Spleen (tissue), 7 donors: Measurements from ENCODE around the gene UMPS.

Source experiments
- POLR2A ChIP-seq, 3 donors: fragments of 450-650 bp; IDR thresholded peaks; one replicate each; pipeline ENCODE4 v1.5.1; 2017; ENCODE audit warnings: antibody characterized with exemption in 3 of 3, mild to moderate bottlenecking in 1 of 3
- TF ChIP-seq, protein P1 (sequence below), 11 experiments: fragments of 200-600 bp in 7 of 11; fragments of 450-650 bp in 4 of 11; sonication (generic) in 4 of 11; IDR thresholded peaks in 8 of 11; conservative IDR thresholded peaks in 3 of 11; 1 replicate in 7 of 11; 2 replicates in 4 of 11; pipeline versions ENCODE4 v1.4.0 to v1.8.0; 2016 to 2021; ENCODE audit warnings: antibody characterized with exemption in 11 of 11, inconsistent platforms in 4 of 11, mild to moderate bottlenecking in 1 of 11
- donor health status: DM: no; HTN: no; CAD: no; lungs with moderate emphysema.
- donor health status: DM: no; HTN: no; CAD: no.
- donor health status: DM: no; HTN: no; CAD: no.

- TF ChIP-seq, protein P1, sequence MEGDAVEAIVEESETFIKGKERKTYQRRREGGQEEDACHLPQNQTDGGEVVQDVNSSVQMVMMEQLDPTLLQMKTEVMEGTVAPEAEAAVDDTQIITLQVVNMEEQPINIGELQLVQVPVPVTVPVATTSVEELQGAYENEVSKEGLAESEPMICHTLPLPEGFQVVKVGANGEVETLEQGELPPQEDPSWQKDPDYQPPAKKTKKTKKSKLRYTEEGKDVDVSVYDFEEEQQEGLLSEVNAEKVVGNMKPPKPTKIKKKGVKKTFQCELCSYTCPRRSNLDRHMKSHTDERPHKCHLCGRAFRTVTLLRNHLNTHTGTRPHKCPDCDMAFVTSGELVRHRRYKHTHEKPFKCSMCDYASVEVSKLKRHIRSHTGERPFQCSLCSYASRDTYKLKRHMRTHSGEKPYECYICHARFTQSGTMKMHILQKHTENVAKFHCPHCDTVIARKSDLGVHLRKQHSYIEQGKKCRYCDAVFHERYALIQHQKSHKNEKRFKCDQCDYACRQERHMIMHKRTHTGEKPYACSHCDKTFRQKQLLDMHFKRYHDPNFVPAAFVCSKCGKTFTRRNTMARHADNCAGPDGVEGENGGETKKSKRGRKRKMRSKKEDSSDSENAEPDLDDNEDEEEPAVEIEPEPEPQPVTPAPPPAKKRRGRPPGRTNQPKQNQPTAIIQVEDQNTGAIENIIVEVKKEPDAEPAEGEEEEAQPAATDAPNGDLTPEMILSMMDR (IDR thresholded peaks at IDR 0.05 in 8 of 11, conservative IDR thresholded peaks at IDR 0.05 in 3 of 11) = no peak
- TF ChIP-seq POLR2A (IDR thresholded peaks at IDR 0.05) = no peak
Measured at GRCh38 chr3:124759666-124760401, 29.6 kb downstream of the UMPS start.
